GM23248 (cell line): Measurements from ENCODE around the gene KRTAP9-1. TPM values are rescaled to one million over a fixed set of nuclear protein-coding genes. Genes with fewer than 3 reads are reported as not detected.

Experiments
- DNase-seq: peaks from one replicate; pipeline ENCODE4 v3.0.0-alpha.2; 2015
- H2AFZ ChIP-seq: fragments of 200-600 bp; sonication (generic); 2 replicates; pipeline ENCODE4 v1.6.1; 2016; ENCODE audit warnings: antibody characterized with exemption
- H3F3A ChIP-seq: fragments of 200-600 bp; sonication (generic); 2 replicates; pipeline ENCODE4 v1.6.1; 2016; ENCODE audit warnings: mild to moderate bottlenecking, antibody characterized with exemption, mixed run types; ENCODE audit not compliant: insufficient read depth
- H3K27ac ChIP-seq: fragments of 200-600 bp; sonication (generic); 2 replicates; pipeline ENCODE4 v1.5.1; 2016; ENCODE audit warnings: mild to moderate bottlenecking
- H3K27me3 ChIP-seq: fragments of 200-600 bp; sonication (generic); replicated peaks from 2 replicates; pipeline ENCODE4 v1.6.1; 2016; ENCODE audit warnings: mild to moderate bottlenecking; ENCODE audit not compliant: insufficient read depth
- H3K36me3 ChIP-seq: fragments of 200-600 bp; sonication (generic); 2 replicates; pipeline ENCODE4 v1.6.1; 2016; ENCODE audit warnings: low read depth, mild to moderate bottlenecking
- H3K4me1 ChIP-seq: fragments of 200-600 bp; sonication (generic); 2 replicates; pipeline ENCODE4 v1.6.1; 2016; ENCODE audit warnings: mild to moderate bottlenecking; ENCODE audit not compliant: insufficient read depth
- H3K4me2 ChIP-seq: fragments of 200-600 bp; sonication (generic); one replicate; pipeline ENCODE4 v1.6.1; 2016; ENCODE audit warnings: mild to moderate bottlenecking; ENCODE audit not compliant: unreplicated experiment
- H3K4me3 ChIP-seq: fragments of 200-600 bp; sonication (generic); 2 replicates; pipeline ENCODE4 v1.5.1; 2016; ENCODE audit warnings: mild to moderate bottlenecking
- H3K79me2 ChIP-seq: fragments of 200-600 bp; sonication (generic); 2 replicates; pipeline ENCODE4 v1.6.1; 2016; ENCODE audit warnings: mild to moderate bottlenecking; ENCODE audit not compliant: insufficient read depth
- H3K9ac ChIP-seq: fragments of 200-600 bp; sonication (generic); 2 replicates; pipeline ENCODE4 v1.6.1; 2016; ENCODE audit warnings: mild to moderate bottlenecking
- H3K9me2 ChIP-seq: fragments of 200-600 bp; sonication (generic); 2 replicates; pipeline ENCODE4 v1.6.1; 2016; ENCODE audit warnings: mixed run types, mild to moderate bottlenecking, moderate library complexity; ENCODE audit not compliant: insufficient read depth
- H3K9me3 ChIP-seq: fragments of 200-600 bp; sonication (generic); one replicate; pipeline ENCODE4 v1.6.1; 2017; ENCODE audit warnings: low read depth
- H4K20me1 ChIP-seq: fragments of 200-600 bp; sonication (generic); 2 replicates; pipeline ENCODE4 v1.6.0; 2016; ENCODE audit not compliant: insufficient read depth
- EZH2 ChIP-seq: fragments of 200-600 bp; sonication (generic); IDR thresholded peaks from 2 replicates; pipeline ENCODE4 v1.6.1; 2018; ENCODE audit warnings: antibody characterized with exemption, mild to moderate bottlenecking; ENCODE audit not compliant: insufficient read depth, poor library complexity, severe bottlenecking
- EZH2phosphoT487 ChIP-seq: fragments of 200-600 bp; sonication (generic); IDR thresholded peaks from 2 replicates; pipeline ENCODE4 v1.6.1; 2018; ENCODE audit warnings: antibody characterized with exemption, moderate library complexity, mild to moderate bottlenecking, low read depth; ENCODE audit not compliant: insufficient read depth
- WGBS, 2 experiments: methylation state at CpG; one replicate each; pipeline ENCODE4 v1.1.6; 2015 to 2017; ENCODE audit warnings: low lambda C conversion rate in 2 of 2, low coverage in 1 of 2; ENCODE audit errors: missing lambda C conversion rate in 2 of 2; 5-methylcytosine and 5-hydroxymethylcytosine counted together
- in situ Hi-C: fragments of 300-500 bp; cut with MboI; formaldehyde crosslinking; loops from 2 replicates; pipeline ENCODE4 v1.15.0; 2020
- polyA plus RNA-seq: library from polyadenylated mRNA; unstranded; fragments of >200 nt; fragmentation: Nextera tagmentation; extraction: Ambion mirVana; gene quantifications from 2 replicates; pipeline ENCODE4 v1.2.1, GENCODE V29; 2016
- total RNA-seq: library from RNA; depleted of rRNA; stranded (reverse); fragments of >200 nt; shearing (Covaris generic); gene quantifications from 2 replicates; pipeline ENCODE4 v1.2.3, GENCODE V29; 2014

Gene KRTAP9-1
- total and polyA plus RNA-seq, 2 experiments from 2014 or later: not detected

DNA sequence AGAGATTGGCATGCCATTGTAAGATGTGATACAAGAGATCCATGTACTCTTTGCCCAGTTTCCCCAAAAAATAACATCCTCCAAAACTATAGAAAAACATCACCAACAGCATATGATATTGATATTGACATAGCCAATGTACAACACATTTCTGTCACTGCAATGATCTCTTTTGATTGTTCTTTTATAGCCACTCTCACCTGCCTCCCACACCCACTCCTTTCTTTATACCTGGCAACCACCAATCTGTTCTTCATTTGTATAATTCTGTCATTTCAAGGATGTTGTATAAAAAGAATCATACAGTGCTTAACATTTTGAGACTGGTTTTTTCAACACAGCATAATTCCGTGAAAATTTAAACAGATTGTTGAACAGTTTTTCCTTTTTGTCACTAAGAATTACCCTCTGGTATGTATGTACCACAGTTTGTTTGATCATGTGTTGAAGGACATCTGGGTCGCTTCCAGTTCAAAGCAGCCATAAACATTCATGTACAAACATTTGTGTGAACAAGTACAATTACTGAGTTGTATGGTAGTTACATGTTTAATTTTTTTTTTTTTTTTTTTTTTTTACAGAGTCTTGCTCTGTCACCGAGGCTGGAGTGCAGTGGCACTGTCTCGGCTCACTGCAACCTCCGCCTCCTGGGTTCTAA, 9.9 kb downstream of the KRTAP9-1 start:
- Histone ChIP-seq H3K4me2 (no peak overlapping the region), H3K27me3 (no peaks in the 10 kb centered on the region), H4K20me1 (no peaks in the 10 kb centered on the region), H3K4me3 (no peak overlapping the region), H3K36me3 (no peaks in the 10 kb centered on the region), H3K9me3 (no peaks in the 10 kb centered on the region), H3K4me1 (no peaks in the 10 kb centered on the region), H3K27ac (no peak overlapping the region), H3F3A (no peaks in the 10 kb centered on the region), H3K9ac (no peak overlapping the region), H3K9me2 (no peaks in the 10 kb centered on the region), H2AFZ (no peak overlapping the region), H3K79me2 (no peaks in the 10 kb centered on the region)
- whole genome bisulfite sequencing, 2 experiments: 43% methylated on average over 5 of the region's 5 CpGs
- TF ChIP-seq EZH2phosphoT487: no peak
- in situ Hi-C loops: no loop called here
- no peak for DNase-seq

DNA sequence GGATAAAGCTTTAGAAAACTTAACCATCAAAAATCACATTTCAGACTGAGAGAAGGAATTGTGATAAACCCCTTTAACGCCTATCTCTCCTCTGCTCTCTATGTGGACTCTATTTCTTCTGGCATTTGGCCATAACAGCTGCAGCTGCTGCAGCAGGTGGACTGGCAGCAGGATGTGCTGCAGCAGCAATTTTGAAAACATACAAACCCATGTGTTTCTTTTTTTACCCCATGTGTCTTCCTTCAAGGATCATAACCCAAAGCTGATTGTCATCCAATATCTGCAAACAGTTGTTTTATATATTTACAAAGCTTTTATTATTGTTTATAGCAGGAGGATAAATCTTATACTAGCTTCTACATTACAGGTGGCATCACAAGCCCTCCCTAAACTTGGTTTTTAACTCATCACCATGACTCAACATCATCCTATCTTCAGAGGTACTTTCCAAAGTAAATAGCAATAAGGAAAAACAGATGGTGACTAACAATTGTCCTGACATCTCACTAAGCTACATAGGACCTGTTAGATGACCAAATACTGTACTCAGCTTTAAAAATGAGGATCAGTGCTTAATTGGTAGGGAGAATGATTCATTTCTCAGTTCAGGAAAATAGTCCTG, 22.3 kb downstream of the KRTAP9-1 start:
- no peak overlapping the region for H3K9ac ChIP-seq
- no peaks in the 10 kb centered on the region for H3K36me3 ChIP-seq
- no peaks in the 10 kb centered on the region for H3K79me2 ChIP-seq
- peaks cover 11% of the 10 kb centered on the region; the same call in 1 of the 2 replicates for H3F3A ChIP-seq
- no peak overlapping the region for H3K27ac ChIP-seq
- WGBS, 2 experiments: 9 to 11% methylated on average over 1 of the region's 1 CpG
- H2AFZ ChIP-seq: no peak overlapping the region
- no peaks in the 10 kb centered on the region for H3K9me3 ChIP-seq
- no peaks in the 10 kb centered on the region for H4K20me1 ChIP-seq
- no peaks in the 10 kb centered on the region for H3K27me3 ChIP-seq
- no peak overlapping the region for H3K4me3 ChIP-seq
- TF ChIP-seq EZH2phosphoT487: 0 out of 2 replicates have a peak, but pooled peaks have one; percentile 61
- no peak for TF ChIP-seq EZH2
- DNase-seq: peak; percentile 70
- in situ Hi-C loops: no loop called here
- no peak overlapping the region for H3K4me2 ChIP-seq
- peaks cover 9% of the 10 kb centered on the region; the same call in 1 of the 2 replicates for H3K4me1 ChIP-seq
- no peaks in the 10 kb centered on the region for H3K9me2 ChIP-seq

DNA sequence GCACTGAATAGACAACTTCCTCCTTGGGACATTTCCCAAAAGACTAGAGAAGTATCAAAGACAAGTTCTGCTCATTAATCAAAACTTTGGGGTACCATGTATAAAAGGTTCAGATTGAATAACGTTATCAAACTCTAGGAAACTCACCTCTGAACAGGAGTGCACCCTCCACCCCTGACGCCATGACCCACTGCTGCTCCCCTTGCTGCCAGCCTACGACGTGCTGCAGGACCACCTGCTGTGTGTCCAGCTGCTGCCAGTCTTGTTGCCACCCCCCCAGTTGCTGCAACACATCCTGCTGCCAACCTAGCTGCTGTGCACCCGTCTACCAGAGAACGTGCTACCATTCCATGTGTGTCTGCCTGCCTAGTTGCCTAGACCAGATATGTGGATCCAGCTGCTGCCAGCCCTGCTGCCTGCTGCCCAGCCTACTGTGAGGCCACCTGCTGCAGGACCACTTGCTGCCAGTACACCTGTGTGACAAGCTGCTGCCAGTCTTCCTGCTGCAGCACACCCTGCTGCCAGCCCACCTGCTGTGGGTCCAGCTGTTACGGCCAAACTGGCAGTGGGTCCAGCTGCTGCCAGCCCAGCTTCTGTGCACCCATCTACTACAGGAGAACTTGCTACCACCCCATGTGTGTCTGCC, 23.0 kb downstream of the KRTAP9-1 start:
- Histone ChIP-seq H3K4me1 (peaks cover 9% of the 10 kb centered on the region; the same call in 1 of the 2 replicates), H3K4me3 (no peak overlapping the region), H4K20me1 (no peaks in the 10 kb centered on the region), H3K27ac (no peak overlapping the region), H3K9ac (no peak overlapping the region), H3K4me2 (no peak overlapping the region), H3K79me2 (no peaks in the 10 kb centered on the region), H2AFZ (no peak overlapping the region), H3F3A (peaks cover 11% of the 10 kb centered on the region; the same call in 1 of the 2 replicates), H3K9me2 (no peaks in the 10 kb centered on the region), H3K9me3 (no peaks in the 10 kb centered on the region), H3K27me3 (no peaks in the 10 kb centered on the region), H3K36me3 (no peaks in the 10 kb centered on the region)
- in situ Hi-C loops: no loop called here
- WGBS, 2 experiments: 57 to 59% methylated on average over 7 of the region's 7 CpGs
- TF ChIP-seq EZH2phosphoT487 (no peak), EZH2 (no peak)
- no peak for DNase-seq

DNA sequence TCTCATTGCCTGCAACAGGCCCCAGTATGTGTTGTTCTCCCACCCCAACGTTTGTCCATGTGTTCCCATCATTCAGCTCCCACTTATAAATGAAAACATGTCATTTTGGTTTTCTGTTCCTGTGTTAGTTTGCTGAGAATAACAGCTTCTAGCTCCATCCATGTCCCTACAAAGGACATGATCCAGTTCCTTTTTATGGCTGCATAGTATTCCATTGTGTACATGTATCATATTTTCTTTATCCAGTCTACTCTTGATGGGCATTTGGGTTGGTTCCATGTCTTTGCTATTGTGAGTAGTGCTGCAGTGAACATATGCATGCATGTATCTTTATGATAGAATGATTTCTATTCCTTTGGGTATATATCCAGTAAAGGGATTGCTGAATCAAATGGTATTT, 26.0 kb downstream of the KRTAP9-1 start:
- no peak for TF ChIP-seq EZH2phosphoT487
- no peak for TF ChIP-seq EZH2
- Histone ChIP-seq H3K27me3 (no peaks in the 10 kb centered on the region), H3K9me2 (no peaks in the 10 kb centered on the region), H3K36me3 (no peaks in the 10 kb centered on the region), H3K9ac (no peak overlapping the region), H3F3A (peaks cover 11% of the 10 kb centered on the region; the same call in 1 of the 2 replicates), H3K27ac (no peak overlapping the region), H2AFZ (no peak overlapping the region), H3K79me2 (no peaks in the 10 kb centered on the region), H3K4me1 (peaks cover 9% of the 10 kb centered on the region; the same call in 1 of the 2 replicates), H4K20me1 (no peaks in the 10 kb centered on the region), H3K9me3 (no peaks in the 10 kb centered on the region), H3K4me3 (no peak overlapping the region), H3K4me2 (no peak overlapping the region)
- 71 to 100% methylated on average over 1 of the region's 1 CpG for WGBS, 2 experiments
- DNase-seq: no peak
- in situ Hi-C loops: no loop called here
